SIG-M5 treated with dmso at 0.1 percent for 504 hours (cell line): Measurements from ENCODE around the gene DHFR2.
"Not testable (repeated sequence)": the region's sequence is repeated elsewhere in the genome, so short reads cannot be mapped to it uniquely, and the experiment has no call there.

Source experiments
- DNase-seq: peaks from one replicate; lab custom pipeline; 2025; ENCODE audit not compliant: unreplicated experiment; lab: John Stamatoyannopoulos, UW

The DHFR2 gene

DNA sequence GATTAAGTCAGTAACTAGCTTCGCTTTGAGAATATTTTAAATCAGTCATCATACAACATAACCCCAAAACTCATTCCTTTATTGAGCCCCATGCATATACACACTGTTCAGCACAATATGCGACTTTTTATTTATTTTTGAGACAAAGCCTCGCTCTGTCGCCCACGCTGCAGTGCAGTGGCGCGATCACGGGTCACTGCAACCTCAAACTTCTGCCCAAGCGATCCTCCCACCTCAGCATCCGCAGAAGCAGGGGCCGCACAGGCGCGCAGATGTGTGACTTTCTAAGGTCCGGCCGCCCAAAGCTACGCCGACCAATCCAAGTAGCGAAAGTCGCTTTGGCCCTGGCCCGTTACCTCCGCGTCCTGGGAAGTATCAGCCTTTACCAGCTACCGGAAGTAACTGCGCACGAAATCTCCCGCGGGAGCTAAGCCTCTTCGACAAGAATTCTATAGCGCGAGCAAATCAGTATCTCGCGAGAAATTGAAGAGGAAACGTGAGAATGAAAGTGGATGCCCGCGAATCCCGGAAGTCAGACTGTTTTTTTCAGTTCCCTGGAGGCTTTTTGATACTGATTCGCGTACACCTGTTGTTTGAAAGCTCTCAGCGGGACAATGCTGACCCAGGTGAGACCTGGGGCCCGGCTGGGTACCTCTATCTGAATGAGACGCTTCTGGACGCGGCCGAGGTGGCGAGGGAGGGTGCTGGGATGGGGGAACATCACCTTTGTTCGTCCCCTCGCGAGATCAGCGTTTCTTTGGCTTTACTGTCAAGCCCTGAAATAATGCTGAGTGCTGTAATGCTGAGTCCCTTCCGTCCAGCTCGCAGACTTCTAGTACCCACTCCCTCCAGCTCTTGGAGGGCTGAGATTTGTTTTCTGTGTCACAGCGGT is at the start of gene DHFR2, which contains the start of gene NSUN3:
DHFR2 (minus strand) TSS at position 404 of the 892 bp plus-strand sequence. CDS start 1,405 bp downstream, outside the sequence.
NSUN3 (plus strand) TSS at position 549 of the 892 bp plus-strand sequence; CDS start at position 615, 66 bp downstream.
- peak; percentile 98 for DNase-seq

DNA sequence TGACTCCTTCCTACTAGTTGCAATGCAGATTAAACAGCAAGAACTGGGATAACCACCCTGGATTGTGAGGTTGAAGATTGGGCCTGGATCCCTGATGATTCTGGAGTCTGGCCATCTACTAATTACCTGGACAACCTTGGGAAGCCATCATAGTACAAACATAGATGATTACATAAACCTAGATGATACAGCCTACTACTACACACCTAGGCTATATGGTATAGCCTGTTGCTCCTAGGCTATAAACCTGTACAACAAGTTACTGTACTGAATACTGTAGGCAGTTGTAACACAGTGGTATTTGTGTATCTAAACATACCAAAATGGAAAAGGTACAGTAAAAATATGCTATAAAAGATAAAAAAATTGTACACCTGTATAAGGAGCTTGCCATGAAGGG is 48.1 kb upstream of the DHFR2 start:
- no peak for DNase-seq

DNA sequence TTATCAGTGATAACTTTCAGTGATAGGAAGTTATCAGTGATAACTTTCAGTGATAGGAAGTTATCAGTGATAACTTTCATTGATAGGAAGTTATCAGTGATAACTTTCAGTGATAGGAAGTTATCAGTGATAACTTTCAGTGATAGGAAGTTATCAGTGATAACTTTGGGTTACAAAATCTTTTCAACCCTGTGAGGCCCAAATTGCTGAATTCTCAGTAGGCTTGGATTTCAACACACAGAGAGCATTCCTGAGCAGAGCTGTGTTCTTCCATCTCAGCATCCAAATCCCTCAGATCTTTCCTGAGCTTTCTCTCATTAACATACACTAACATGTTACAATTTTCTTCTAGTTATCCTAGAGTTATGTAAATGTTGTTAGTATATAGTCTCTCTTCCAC is 47.5 kb upstream of the DHFR2 start:
- DNase-seq, result not testable (repeated sequence)

DNA sequence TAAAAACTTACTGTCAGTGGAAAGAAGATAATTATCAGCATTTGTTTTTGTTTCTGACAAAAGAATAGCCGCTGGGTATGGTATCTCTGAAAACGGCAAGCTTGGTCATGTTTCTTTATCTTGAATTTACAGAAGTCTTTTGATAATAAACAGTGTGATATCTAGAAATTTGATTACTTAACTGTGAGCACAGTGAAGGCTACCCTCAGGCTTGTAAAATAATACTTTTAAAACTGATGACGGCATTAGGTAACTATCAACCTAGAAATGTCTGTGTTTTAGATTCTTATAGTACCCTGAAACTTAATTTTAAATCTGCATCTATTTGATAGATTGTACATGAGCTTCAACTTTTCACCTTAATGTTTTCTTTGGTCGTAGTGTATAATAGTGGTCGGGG is 43.6 kb upstream of the DHFR2 start:
- DNase-seq, result no peak

DNA sequence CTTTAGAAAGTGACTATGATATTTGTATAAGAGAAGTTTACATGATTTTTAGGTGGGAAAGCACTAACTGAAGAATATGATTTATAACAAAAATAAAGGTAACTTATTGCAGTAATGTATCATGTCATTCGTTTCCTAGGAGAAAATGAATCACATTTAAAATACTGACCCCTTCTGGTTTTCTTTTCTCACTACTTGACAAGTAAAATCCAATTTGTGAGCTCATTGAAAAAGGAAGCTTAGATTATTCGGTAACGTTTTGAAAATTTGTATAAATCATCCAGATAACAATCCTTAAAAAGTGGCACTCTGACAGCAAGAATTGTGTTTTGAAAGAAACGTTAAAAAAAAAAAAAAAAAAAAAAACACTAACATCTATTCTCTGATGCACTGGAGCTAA is 39.1 kb upstream of the DHFR2 start:
- no peak for DNase-seq

DNA sequence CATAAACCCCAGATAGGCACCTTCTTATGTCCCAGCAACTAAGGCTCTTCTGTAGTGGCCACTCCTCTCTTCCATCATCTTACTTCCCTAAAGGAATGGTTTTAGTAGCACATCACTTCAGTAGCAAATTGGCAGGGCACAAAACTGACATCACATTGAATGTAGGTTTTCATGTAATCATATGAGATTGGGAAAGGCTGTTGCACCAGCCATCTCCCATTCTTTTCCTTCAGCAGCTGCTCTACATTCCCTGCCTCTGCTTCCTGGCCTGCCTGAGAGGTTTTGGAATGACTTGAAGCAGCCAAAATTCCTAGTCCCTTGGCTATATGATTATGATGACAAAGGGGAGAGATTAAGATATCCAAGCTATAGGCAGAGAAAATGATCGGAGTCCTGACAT is 36.6 kb upstream of the DHFR2 start:
- no peak for DNase-seq

DNA sequence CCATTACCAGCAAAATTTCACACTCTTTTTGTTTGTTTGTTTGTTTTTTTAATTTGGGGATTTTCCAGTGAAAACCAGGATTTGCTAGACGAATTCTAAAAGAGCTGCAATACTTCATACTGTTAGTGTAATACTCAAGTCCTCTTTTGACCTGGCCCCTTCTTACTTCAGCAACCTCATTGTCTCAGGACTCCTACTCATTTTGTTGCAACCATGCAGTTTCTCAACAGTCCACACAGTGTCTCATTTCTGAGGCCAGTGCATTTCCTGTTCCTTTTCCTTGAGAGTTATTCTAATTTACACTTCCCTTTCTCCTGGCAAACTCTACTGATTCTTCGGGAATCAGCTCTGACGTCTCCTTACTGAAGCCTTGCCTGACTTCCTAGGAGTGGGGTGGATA is 35.7 kb upstream of the DHFR2 start:
- DNase-seq, result peak; percentile 82

DNA sequence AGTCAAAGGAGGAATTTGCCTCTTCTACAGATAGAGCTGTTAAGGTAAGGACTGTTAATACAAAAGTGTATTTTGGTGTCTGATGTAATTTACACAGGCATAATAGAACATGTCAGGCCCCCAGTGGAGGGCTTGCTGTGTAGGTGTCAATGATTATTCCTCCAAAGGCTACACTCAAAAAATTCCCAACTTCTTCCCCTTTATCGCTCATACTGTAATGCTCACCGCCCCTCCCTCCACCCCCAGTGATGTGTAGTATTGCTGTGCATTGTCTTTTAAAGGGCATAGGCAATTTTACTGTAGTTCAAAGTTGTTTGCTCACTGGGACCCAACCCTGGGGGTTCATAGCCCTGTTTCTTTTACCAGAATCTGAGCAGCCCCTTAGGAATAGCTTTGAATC is 32.4 kb upstream of the DHFR2 start:
- DNase-seq, result no peak

DNA sequence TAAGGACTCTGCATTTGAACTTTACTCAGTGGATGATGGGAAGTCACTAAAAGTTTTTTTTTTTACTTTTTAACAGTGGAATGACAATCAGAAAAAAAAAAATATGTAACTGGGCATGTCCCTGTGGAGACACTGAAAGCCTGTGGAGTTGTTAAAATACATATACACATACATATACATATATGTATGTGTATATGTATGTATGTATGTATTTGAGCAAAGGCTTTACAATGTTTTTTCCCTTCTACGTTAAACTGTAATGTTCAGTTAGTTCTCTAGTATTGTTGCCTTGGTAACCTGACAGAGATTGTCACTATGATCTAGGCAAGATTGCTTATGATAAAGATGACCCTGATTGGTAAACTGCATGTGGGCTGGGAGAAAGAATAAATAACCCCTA is 30.4 kb upstream of the DHFR2 start:
- DNase-seq, result no peak

DNA sequence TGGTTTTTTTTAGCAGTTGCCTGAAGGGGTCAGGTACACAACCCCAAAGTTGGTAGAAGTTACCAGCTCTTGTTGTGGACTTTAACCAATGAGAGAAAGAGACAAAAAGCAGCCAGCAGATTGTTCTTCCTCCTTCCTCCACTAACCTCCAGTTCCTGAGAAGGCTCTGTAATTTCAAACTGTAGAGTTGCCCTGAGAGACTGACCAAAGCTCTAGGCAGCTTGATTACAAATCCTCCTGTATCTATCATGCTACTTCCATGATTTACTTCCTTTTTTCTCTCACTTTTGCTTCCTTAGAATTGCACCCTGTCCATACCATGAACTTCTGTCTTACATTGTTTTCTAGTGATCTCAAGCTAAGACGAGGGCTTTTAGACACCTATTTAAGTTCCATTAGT is 29.4 kb upstream of the DHFR2 start:
- peak; percentile 35 for DNase-seq

DNA sequence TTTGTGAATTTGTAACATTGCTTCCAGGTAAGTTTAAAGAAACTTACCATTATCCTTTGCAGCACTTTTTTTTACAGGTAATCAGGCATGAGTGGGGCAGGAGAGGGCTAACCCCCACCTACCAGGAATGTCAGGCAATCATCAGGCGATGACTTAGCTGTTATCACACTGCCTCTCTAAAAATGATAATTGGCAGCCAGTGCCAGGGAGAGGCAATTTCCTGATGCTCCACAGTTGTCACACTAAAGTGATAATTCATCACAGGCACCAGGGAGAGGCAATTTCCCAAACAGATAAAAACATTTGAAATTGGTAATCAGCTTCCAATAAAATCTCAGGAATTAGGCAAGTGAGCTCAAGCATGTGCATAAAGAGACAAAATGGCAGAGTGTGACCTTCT is 26.4 kb upstream of the DHFR2 start:
- DNase-seq, result no peak

DNA sequence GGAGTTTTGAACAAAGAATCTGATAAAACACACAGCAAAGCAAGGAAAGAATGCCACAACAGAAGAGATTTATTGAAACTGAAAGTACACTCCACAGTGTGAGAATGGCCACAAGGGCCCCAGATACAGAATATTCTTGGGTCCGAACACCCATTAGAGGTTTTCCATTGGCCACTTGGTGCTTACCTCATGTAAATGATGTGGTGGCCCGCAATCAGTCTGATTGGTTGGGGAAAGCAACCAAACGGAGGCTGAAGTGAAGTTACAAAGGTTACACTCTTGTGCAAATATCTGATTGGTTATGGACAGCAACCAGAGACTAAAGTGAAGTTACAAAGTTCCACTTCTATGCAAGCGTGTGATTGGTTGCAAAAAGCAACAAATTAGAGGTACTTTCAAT is 20.5 kb upstream of the DHFR2 start:
- DNase-seq, result no peak

DNA sequence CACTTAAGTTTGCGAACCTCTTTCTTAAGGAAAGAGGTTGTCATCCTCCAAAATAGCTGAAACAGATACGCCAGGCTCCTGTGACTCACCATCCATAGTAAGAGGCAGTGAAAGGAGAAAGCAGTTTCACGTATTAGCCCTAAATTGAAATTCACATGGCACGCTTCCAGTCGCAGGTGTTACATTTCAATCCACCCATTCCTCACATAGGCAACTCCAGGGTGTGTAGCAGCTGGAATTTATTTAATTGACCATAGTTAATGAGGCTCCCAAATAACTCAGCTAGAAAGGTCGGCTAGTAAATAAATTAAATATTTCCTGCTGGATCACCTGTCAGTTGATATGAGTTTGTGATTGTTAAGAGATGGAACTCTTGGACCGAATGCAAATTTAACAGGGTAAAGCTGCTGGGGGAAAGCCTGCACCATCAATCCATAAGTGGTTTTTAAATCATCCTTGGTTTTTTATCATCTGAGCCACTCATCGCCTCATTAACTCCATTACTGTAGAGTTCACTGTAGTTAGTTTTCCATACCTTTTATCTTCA is 19.7 kb upstream of the DHFR2 start:
- no peak for DNase-seq

DNA sequence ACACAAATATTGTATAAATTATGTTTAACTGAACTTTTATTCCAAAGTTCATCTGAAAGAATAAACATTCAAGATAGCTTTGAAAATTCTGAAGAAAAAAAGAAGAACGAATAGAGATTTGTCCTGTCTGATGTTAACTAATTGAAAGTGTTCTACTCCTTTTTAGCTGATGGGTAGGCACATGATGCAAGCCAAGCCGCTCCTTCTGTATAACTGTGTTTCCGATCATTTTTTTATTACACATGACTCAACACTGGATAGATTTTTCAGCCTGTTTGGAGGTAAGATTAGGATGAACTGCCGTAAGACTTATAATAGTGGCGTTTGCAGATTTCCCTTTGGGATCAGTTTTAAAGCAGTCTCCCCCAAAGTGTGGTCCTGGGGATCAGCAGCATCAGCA is 19.2 kb upstream of the DHFR2 start:
- DNase-seq, result no peak

DNA sequence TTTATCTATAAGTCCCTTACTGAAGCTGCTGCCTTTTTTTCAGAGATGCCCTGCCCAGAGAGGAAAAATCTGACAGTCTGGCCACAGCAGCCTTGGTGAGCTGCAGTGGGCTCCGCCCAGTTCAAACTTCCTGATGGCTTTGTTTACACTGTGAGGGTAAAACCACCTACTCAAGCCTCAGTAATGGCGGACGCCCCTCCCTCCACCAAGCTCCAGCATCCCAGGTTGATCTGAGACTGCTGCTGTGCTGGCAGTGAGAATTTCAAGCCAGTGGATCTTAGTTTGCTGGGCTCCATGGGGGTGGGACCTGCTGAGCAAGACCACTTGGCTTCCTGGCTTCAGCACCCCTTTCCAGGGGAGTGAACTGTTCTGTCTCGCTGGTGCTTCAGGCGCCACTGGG is 17.8 kb upstream of the DHFR2 start:
- DNase-seq, result not testable (repeated sequence)

DNA sequence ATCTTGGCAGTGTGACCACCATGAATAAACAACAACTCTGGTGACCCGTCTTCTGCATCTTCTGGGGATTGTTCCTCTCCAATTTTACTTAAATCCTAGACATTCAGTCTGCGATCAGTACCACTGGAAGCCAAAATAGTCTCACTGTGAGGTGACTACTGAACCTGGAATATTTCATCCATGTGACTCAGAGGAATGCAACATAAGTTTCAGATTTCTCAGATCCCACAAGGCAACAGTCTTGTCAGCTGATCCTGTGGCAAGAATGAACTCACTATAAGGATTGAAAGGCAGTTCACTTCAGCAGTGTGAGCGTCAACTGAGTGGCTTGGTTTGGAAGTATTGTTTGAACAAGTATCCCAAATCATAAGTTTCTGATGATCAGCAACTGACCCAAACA is 13.3 kb upstream of the DHFR2 start:
- DNase-seq, result no peak

DNA sequence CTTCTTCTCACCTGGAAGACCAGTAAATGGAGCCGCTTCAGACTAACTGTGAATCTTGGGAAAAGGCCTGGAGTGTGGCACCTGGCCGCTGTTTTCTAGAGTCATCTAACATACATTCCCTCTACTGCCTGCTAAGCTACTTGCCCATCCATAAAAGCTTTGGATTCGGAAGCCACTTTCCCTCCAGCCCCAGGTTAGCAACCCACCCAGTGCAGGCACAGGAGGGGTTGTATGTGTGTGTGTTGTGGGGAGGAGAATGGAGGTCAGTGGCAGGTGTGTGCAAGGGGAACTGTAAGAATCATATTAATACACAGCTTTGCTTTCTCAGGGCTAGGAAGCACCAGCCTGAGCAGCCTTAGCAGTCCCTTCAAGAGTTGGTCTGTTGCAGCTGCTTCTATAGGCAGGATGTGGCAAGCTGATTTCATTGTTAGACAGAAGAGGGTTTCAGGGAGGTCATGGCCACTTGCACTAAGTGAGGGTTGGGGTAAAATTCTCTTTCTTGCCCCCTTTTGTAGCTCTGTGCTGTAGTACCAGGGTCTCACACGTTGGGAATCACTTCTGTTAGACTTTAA is 9.1 kb upstream of the DHFR2 start:
- DNase-seq, result no peak

DNA sequence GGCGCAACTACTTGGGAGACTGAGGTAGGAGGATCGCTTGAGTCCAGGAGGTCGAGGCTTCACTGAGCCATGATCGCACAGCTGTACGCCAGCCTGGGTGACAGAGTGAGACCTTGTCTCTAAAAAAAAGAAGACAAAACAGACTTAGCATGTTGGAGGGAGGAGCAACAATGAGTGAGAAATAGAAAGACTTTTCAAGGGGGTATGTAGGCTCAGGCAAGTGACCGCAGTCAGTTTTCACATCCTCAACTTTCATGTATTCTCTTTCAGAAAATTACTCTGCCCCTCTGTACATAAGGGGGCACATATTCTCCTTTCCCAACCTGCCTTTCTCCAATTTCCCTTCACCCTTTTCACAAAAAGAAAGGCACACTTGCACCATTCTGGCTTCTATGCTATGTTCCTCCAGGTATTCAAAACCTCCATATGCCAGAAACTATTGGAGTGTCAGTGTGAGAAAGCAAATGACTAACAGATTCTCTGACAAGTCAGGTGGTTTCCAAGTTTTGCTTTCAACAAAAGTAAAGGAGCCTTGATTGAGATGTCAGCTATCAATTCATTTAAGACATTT is 7.7 kb upstream of the DHFR2 start:
- no peak for DNase-seq

DNA sequence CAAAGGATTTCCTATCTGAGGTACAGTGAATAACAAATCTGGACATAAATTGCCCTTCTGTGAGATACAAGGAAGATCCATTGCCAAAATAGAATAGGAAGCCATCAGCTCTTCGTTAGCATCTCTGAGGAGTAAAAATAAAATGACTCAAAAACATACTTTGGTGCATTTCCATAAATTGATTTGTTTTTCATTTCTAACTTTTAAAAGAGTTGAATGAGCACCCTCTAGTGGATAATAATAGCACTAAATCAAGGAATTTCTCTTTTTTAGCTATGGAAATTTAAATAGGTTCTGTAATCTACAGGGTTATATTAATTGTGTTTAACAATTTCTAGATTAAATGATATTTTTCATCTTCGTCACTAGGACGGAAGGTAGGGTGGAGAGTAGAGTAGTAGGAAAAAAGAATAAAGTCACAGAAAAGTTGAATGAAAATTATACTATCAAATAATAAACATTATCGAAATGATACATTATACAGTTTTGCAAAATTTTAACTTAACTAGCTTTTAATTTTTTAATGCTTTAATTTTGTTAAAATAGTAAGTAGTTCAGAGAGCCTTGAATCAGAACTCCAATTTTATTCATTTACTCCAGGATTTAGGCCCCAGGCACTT is 6.6 kb upstream of the DHFR2 start:
- DNase-seq, result peak; percentile 35

DNA sequence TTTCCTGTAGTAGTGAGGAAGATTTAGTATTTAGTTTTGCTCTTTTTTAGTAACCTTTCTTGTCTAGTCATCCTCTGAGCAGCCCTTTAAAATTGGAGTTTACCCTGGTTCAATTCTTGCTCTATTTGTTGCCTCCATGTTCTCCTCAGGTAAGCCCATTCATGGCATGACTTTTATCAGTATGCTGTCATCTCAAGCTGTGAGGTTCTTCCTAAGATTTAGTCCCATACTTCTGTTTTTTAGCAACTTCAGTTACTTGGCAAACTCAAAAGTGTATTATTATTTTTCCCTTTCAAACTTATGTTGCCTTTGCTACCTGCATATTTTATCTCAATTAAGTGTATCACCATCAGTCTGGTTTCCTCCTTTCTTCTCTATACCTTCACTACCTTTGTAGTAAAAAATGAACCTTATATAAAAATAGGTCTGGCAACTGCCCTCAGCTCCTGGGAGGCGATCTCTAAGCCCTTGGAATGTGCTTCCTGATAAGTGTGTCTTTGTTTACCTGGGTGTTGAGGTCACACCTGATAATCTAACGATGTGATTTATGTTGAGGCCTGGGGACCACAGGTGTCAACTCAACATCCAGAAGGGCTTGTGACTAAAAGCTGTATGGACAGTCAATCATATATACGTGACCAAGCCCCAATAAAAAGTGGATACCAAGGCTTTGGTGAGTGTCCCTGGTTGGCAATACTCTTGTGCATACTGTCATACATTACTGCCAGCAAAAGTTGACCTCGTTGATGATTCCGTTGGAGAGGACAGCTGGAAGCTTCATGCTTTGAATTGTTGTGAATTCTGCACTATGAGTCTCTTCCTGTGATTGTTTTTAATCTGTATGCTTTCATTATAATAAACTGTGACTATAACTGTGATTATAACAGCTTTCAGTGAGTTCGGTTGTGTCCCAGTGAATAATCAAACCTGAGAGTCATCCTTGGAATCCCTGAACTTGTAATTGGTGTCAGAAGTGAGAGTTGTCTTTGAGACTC is 4.1 kb upstream of the DHFR2 start:
- DNase-seq, result no peak
